CD14-positive monocyte (primary cell): ENCODE data around the gene MASP1. TPM values are rescaled to one million over a fixed set of nuclear protein-coding genes. Genes with fewer than 3 reads are reported as not detected.

ENCODE experiments used
- DNase-seq, 3 donors: peaks; one replicate each; pipeline ENCODE4 v3.0.0-alpha.2; 2011 to 2022
- H2AFZ ChIP-seq: 2 replicates; pipeline ENCODE4 v1.6.0; 2012; ENCODE audit warnings: mild to moderate bottlenecking, low read depth, low read length, inconsistent platforms; ENCODE audit not compliant: insufficient read depth, poor library complexity, severe bottlenecking
- H3K27ac ChIP-seq, 2 donors: 1 replicate in 1 of 2; 2 replicates in 1 of 2; pipeline ENCODE4 v1.5.1; 2012 to 2013; ENCODE audit warnings: low read length in 2 of 2, control low read depth in 1 of 2, inconsistent platforms in 1 of 2, low read depth in 1 of 2, mild to moderate bottlenecking in 1 of 2
- H3K27me3 ChIP-seq, 2 donors: one replicate each; pipeline versions ENCODE4 v1.6.0 to v1.6.1; 2011 to 2013; ENCODE audit warnings: low read length in 2 of 2; ENCODE audit not compliant: control insufficient read depth in 2 of 2, insufficient read depth in 2 of 2
- H3K36me3 ChIP-seq, 2 donors: replicated peaks in 1 of 2; 1 replicate in 1 of 2; 2 replicates in 1 of 2; pipeline versions ENCODE4 v1.5.1 to v1.6.1; 2012 to 2013; ENCODE audit warnings: low read length in 2 of 2, control low read depth in 1 of 2, inconsistent platforms in 1 of 2, mild to moderate bottlenecking in 1 of 2; ENCODE audit not compliant: insufficient read depth in 2 of 2, control insufficient read depth in 1 of 2
- H3K4me1 ChIP-seq, 2 donors: 1 replicate in 1 of 2; 2 replicates in 1 of 2; pipeline versions ENCODE4 v1.5.1 to v1.6.1; 2012 to 2013; ENCODE audit warnings: low read length in 2 of 2, control low read depth in 1 of 2, inconsistent platforms in 1 of 2, mild to moderate bottlenecking in 1 of 2, moderate library complexity in 1 of 2; ENCODE audit not compliant: insufficient read depth in 2 of 2, control insufficient read depth in 1 of 2
- H3K4me2 ChIP-seq: replicated peaks from 2 replicates; pipeline ENCODE3; 2012; ENCODE audit warnings: low read length, moderate library complexity, mild to moderate bottlenecking; ENCODE audit not compliant: poor library complexity, severe bottlenecking; ENCODE audit errors: extremely low read depth
- H3K4me3 ChIP-seq, 3 experiments: fragments of 200-600 bp in 1 of 3; sonication (generic) in 1 of 3; replicated peaks in 1 of 3; 1 replicate in 2 of 3; 2 replicates in 1 of 3; pipeline ENCODE4 v1.5.1; 2011 to 2013; ENCODE audit warnings: low read length in 3 of 3, mild to moderate bottlenecking in 3 of 3, control low read depth in 2 of 3, low read depth in 2 of 3, inconsistent platforms in 1 of 3, moderate library complexity in 1 of 3
- H3K79me2 ChIP-seq: 2 replicates; pipeline ENCODE4 v1.6.0; 2012; ENCODE audit warnings: mild to moderate bottlenecking, control low read depth, inconsistent platforms, low read length, moderate library complexity; ENCODE audit not compliant: insufficient read depth
- H3K9ac ChIP-seq: 2 replicates; pipeline ENCODE4 v1.6.0; 2017; ENCODE audit warnings: low read length, mild to moderate bottlenecking; ENCODE audit not compliant: insufficient read depth, poor library complexity, severe bottlenecking
- H3K9me3 ChIP-seq, 2 donors: replicated peaks in 1 of 2; 1 replicate in 1 of 2; 2 replicates in 1 of 2; pipeline versions ENCODE4 v1.5.1 to v1.6.1; 2012 to 2013; ENCODE audit warnings: low read length in 2 of 2, control low read depth in 1 of 2; ENCODE audit not compliant: control insufficient read depth in 1 of 2, insufficient read depth in 1 of 2
- H4K20me1 ChIP-seq: 2 replicates; pipeline ENCODE4 v1.6.0; 2012; ENCODE audit warnings: mild to moderate bottlenecking, low read length, control low read depth, moderate library complexity; ENCODE audit not compliant: insufficient read depth
- H3K27ac Mint-ChIP-seq, 7 donors: one replicate each; pipeline ENCODE4 v1.8.0; 2020; ENCODE audit warnings: mild to moderate bottlenecking in 7 of 7, mixed read lengths in 7 of 7, moderate library complexity in 6 of 7, inconsistent platforms in 2 of 7
- H3K27me3 Mint-ChIP-seq, 3 donors: one replicate each; pipeline ENCODE4 v1.8.0; 2021 to 2022; ENCODE audit warnings: low read depth in 3 of 3, mild to moderate bottlenecking in 3 of 3, mixed read lengths in 3 of 3, moderate library complexity in 3 of 3, inconsistent platforms in 1 of 3
- H3K36me3 Mint-ChIP-seq, 2 donors: one replicate each; pipeline ENCODE4 v1.8.0; 2020; ENCODE audit warnings: mixed read lengths in 2 of 2, inconsistent platforms in 1 of 2, mild to moderate bottlenecking in 1 of 2
- H3K4me1 Mint-ChIP-seq: one replicate; pipeline ENCODE4 v1.8.0; 2020; ENCODE audit warnings: mild to moderate bottlenecking, mixed read lengths
- H3K4me3 Mint-ChIP-seq, 2 donors: one replicate each; pipeline ENCODE4 v1.8.0; 2020; ENCODE audit warnings: mild to moderate bottlenecking in 2 of 2, mixed read lengths in 2 of 2, moderate library complexity in 1 of 2
- H3K9me3 Mint-ChIP-seq, 7 donors: one replicate each; pipeline ENCODE4 v1.8.0; 2020 to 2022; ENCODE audit warnings: mixed read lengths in 7 of 7, mild to moderate bottlenecking in 6 of 7, moderate library complexity in 6 of 7, inconsistent platforms in 2 of 7
- CTCF ChIP-seq: fragments of 200-600 bp; IDR thresholded peaks from one replicate; pipeline ENCODE4 v1.8.0; 2022; ENCODE audit warnings: antibody characterized with exemption, mild to moderate bottlenecking
- WGBS: methylation state at CpG from one replicate; pipeline ENCODE4 v1.1.5; 2013; ENCODE audit warnings: missing lambda C conversion rate; ENCODE audit not compliant: insufficient coverage; 5-methylcytosine and 5-hydroxymethylcytosine counted together
- intact Hi-C, 2 donors: fragments of 100-400 bp; cut with micrococcal nuclease; formaldehyde crosslinking; loops; one replicate each; pipeline versions ENCODE4 v1.15.0 to v1.15.1; 2023
- polyA plus RNA-seq, 3 donors: library from polyadenylated mRNA; depleted of rRNA in 1 of 3; unstranded in 2 of 3; stranded (reverse) in 1 of 3; fragments of 300-500 nt in 2 of 3; fragments of >200 nt in 1 of 3; fragmentation: Illumina TruSeq in 2 of 3; gene quantifications; 1 replicate in 2 of 3; 2 replicates in 1 of 3; pipeline ENCODE4 v1.2.3, GENCODE V29; 2012 to 2021

The MASP1 gene
- polyA plus RNA-seq, 3 donors = not detected

GRCh38 chr3:187223799-187224198 lies 67.7 kb downstream of the MASP1 start:
- H3K27ac Mint-ChIP-seq = no peak overlapping the region
- Histone ChIP-seq H3K27me3 (no peaks in the 10 kb centered on the region), H2AFZ (no peak overlapping the region), H4K20me1 (no peaks in the 10 kb centered on the region), H3K9ac (no peak overlapping the region), H3K27ac (no peak overlapping the region), H3K4me3 (no peak overlapping the region), H3K9me3 (no peaks in the 10 kb centered on the region), H3K36me3 (no peaks in the 10 kb centered on the region), H3K4me1 (no peaks in the 10 kb centered on the region), H3K79me2 (no peaks in the 10 kb centered on the region), H3K4me2 (no peak overlapping the region)
- H3K9me3 Mint-ChIP-seq = peaks cover 0 to 2% (median 0%) of the 10 kb centered on the region in 7 donors
- no peak for DNase-seq
- no peak for TF ChIP-seq CTCF
- no peak overlapping the region for H3K4me3 Mint-ChIP-seq
- no peaks in the 10 kb centered on the region for H3K36me3 Mint-ChIP-seq
- WGBS = 83% methylated on average over 3 of the region's 3 CpGs
- intact Hi-C loops = no loop called here
- H3K4me1 Mint-ChIP-seq = no peaks in the 10 kb centered on the region
- peaks cover 2 to 16% (median 10%) of the 10 kb centered on the region in 3 donors for H3K27me3 Mint-ChIP-seq

- H4K20me1 ChIP-seq = no peaks in the 10 kb centered on the region
- no peak overlapping the region for H2AFZ ChIP-seq
- no peak overlapping the region for H3K27ac ChIP-seq
- no peaks in the 10 kb centered on the region for H3K36me3 Mint-ChIP-seq
- peaks cover 1 to 10% (median 7%) of the 10 kb centered on the region in 3 donors for H3K27me3 Mint-ChIP-seq
- TF ChIP-seq CTCF = no peak
- H3K4me1 ChIP-seq = no peaks in the 10 kb centered on the region
- no peak overlapping the region for H3K27ac Mint-ChIP-seq
- no peaks in the 10 kb centered on the region for H3K36me3 ChIP-seq
- no peak overlapping the region for H3K4me3 ChIP-seq
- no peak overlapping the region for H3K4me3 Mint-ChIP-seq
- H3K9me3 Mint-ChIP-seq = peaks cover 0 to 2% (median 0%) of the 10 kb centered on the region in 7 donors
- no peak overlapping the region for H3K4me2 ChIP-seq
- H3K27me3 ChIP-seq = no peaks in the 10 kb centered on the region
- no peak overlapping the region for H3K9ac ChIP-seq
- no peaks in the 10 kb centered on the region for H3K4me1 Mint-ChIP-seq
- intact Hi-C loops = no loop called here
- no peaks in the 10 kb centered on the region for H3K79me2 ChIP-seq
- 100% methylated on average over 3 of the region's 4 CpGs for WGBS
- no peaks in the 10 kb centered on the region for H3K9me3 ChIP-seq
- DNase-seq = no peak
These were observed 68.7 kb downstream of the MASP1 start for GRCh38 chr3:187222801-187223200.
